GM12878 (cell line): ENCODE results near the gene C17orf114.

Experiments
- ATAC-seq: fragments of 200-7000 bp; cut with Tn5 transposase; 3 replicates; pipeline ENCODE4 v1.9.1; 2020; ENCODE audit warnings: mild to moderate bottlenecking, moderate library complexity
- BruUV-seq: library from RNA; stranded (reverse); fragments of 400-500 nt; replicated peaks from 2 replicates; lab custom pipeline; 2021; lab: Mats Ljungman, UMichigan
- CTCF ChIA-PET: fragments of 300-600 bp; sonication (Branson Sonifier 250); formaldehyde crosslinking; extraction: SDS; loops from one replicate; lab custom pipeline; 2021; ENCODE audit warnings: inconsistent platforms; lab: Yijun Ruan, JAX
- POLR2A ChIA-PET: fragments of 350-600 bp; formaldehyde crosslinking; extraction: SDS; loops from one replicate; lab custom pipeline; 2021; ENCODE audit warnings: inconsistent platforms; lab: Charles Lee
- RAD21 ChIA-PET: fragments of 300-600 bp; sonication (Branson Sonifier 250); formaldehyde crosslinking; loops from one replicate; lab custom pipeline; 2023; ENCODE audit warnings: antibody characterized with exemption; ENCODE audit not compliant: unreplicated experiment; lab: Charles Lee
- SMC1A ChIA-PET: fragments of 300-600 bp; sonication (Branson Sonifier 250); formaldehyde crosslinking; loops from one replicate; lab custom pipeline; 2023; ENCODE audit not compliant: unreplicated experiment, uncharacterized antibody; lab: Charles Lee
- DNase-seq: peaks from one replicate; pipeline ENCODE4 v3.0.0-alpha.2; 2011; ENCODE audit warnings: low read depth, low spot score
- FAIRE-seq: peaks from 3 replicates; lab custom pipeline; 2011; peaks lifted over from hg19 to GRCh38; lab: Jason Lieb, UNC
- H2AFZ ChIP-seq: 2 replicates; pipeline ENCODE4 v1.6.0; 2011; ENCODE audit warnings: low read depth, low read length, control low read depth; ENCODE audit not compliant: control insufficient read depth
- H3K27ac ChIP-seq: 2 replicates; pipeline ENCODE4 v1.5.1; 2011; ENCODE audit warnings: control low read depth; ENCODE audit not compliant: control insufficient read depth, insufficient read depth
- H3K27me3 ChIP-seq, 2 experiments: replicated peaks in 1 of 2; 2 replicates each; pipeline versions ENCODE4 v1.6.0 to v1.6.1; 2011; ENCODE audit warnings: low read length in 1 of 2; ENCODE audit not compliant: control insufficient read depth in 2 of 2, insufficient read depth in 2 of 2
- H3K36me3 ChIP-seq, 2 experiments: 2 replicates each; pipeline ENCODE4 v1.5.1; 2011; ENCODE audit warnings: low read length in 1 of 2; ENCODE audit not compliant: control insufficient read depth in 2 of 2, insufficient read depth in 2 of 2
- H3K4me1 ChIP-seq: 2 replicates; pipeline ENCODE4 v1.6.1; 2011; ENCODE audit warnings: mild to moderate bottlenecking, low read length, moderate library complexity, mixed read lengths; ENCODE audit not compliant: control insufficient read depth, insufficient read depth
- H3K4me2 ChIP-seq: 2 replicates; pipeline ENCODE4 v1.6.0; 2011; ENCODE audit warnings: control low read depth; ENCODE audit not compliant: control insufficient read depth, insufficient read depth
- H3K4me3 ChIP-seq: fragments of 200-600 bp; sonication (generic); 2 replicates; pipeline ENCODE4 v1.5.1; 2016
- H3K79me2 ChIP-seq: 2 replicates; pipeline ENCODE4 v1.6.0; 2011; ENCODE audit warnings: low read length; ENCODE audit not compliant: control insufficient read depth, insufficient read depth
- H3K9ac ChIP-seq: 2 replicates; pipeline ENCODE4 v1.8.0; 2011; ENCODE audit warnings: low read length, control low read depth, mixed read lengths; ENCODE audit not compliant: control insufficient read depth, insufficient read depth
- H3K9me3 ChIP-seq: replicated peaks from 3 replicates; pipeline ENCODE4 v1.5.1; 2011; ENCODE audit warnings: mild to moderate bottlenecking, low read length; ENCODE audit not compliant: control insufficient read depth, insufficient read depth
- H4K20me1 ChIP-seq: 2 replicates; pipeline ENCODE4 v1.6.0; 2011; ENCODE audit not compliant: control insufficient read depth, insufficient read depth
- ASH2L ChIP-seq: fragments of 300-600, 200-600 bp; sonication (generic); IDR thresholded peaks from 2 replicates; pipeline ENCODE4 v1.6.1; 2017; ENCODE audit warnings: low read depth, mild to moderate bottlenecking, borderline replicate concordance
- EGR1 ChIP-seq, 2 experiments: IDR thresholded peaks; 1 replicate in 1 of 2; 2 replicates in 1 of 2; pipeline ENCODE4 v1.6.1; 2011 to 2012; ENCODE audit warnings: low read depth in 2 of 2, low read length in 2 of 2, borderline replicate concordance in 1 of 2, mild to moderate bottlenecking in 1 of 2, moderate library complexity in 1 of 2
- EZH2 ChIP-seq: IDR thresholded peaks from 2 replicates; pipeline ENCODE4 v1.6.1; 2012; ENCODE audit warnings: low read depth, mild to moderate bottlenecking, control low read depth, inconsistent platforms, low read length, borderline replicate concordance; ENCODE audit not compliant: control insufficient read depth
- FOXK2 ChIP-seq: fragments of 450-650 bp; IDR thresholded peaks from 2 replicates; pipeline ENCODE4 v1.6.1; 2017; ENCODE audit warnings: mild to moderate bottlenecking, moderate library complexity
- MYB ChIP-seq: fragments of 150-350 bp; IDR thresholded peaks from 2 replicates; pipeline ENCODE4 v1.6.1; 2014; ENCODE audit warnings: mild to moderate bottlenecking, low read depth, low read length, borderline replicate concordance
- NFIC ChIP-seq: IDR thresholded peaks from 2 replicates; pipeline ENCODE4 v1.6.1; 2012; ENCODE audit warnings: low read depth, mild to moderate bottlenecking, inconsistent platforms, low read length, moderate library complexity
- RCOR1 ChIP-seq: conservative IDR thresholded peaks from 2 replicates; pipeline ENCODE4 v1.6.1; 2012; ENCODE audit warnings: low read depth, low read length, improper control_type of control experiment
- RUNX3 ChIP-seq: IDR thresholded peaks from 2 replicates; pipeline ENCODE4 v1.6.1; 2012; ENCODE audit warnings: low read length, inconsistent platforms
- YY1 ChIP-seq: IDR thresholded peaks from 2 replicates; pipeline ENCODE4 v1.6.1; 2011; ENCODE audit warnings: low read depth, mild to moderate bottlenecking, low read length
- ZNF207 ChIP-seq: fragments of 450-650 bp; IDR thresholded peaks from 2 replicates; pipeline ENCODE4 v1.6.1; 2014; ENCODE audit warnings: antibody characterized with exemption, mild to moderate bottlenecking, borderline replicate concordance
- WGBS: methylation state at CpG from one replicate; pipeline ENCODE4 v1.1.6; 2016; ENCODE audit warnings: low lambda C conversion rate; ENCODE audit not compliant: insufficient replicate concordance, insufficient coverage; ENCODE audit errors: missing lambda C conversion rate; 5-methylcytosine and 5-hydroxymethylcytosine counted together
- in situ Hi-C: fragments of 300-500 bp; cut with MboI; formaldehyde crosslinking; loops from 9 replicates; pipeline ENCODE4 v1.14.3; 2018; ENCODE audit warnings: mixed read lengths
- intact Hi-C: fragments of 100-400 bp; cut with micrococcal nuclease; formaldehyde crosslinking; loops from one replicate; pipeline ENCODE4 v1.14.2; 2022; ENCODE audit not compliant: unreplicated experiment
- TF ChIP-seq, protein P1 (sequence below): fragments of 450-650 bp; IDR thresholded peaks from 2 replicates; pipeline ENCODE4 v1.6.1; 2017; ENCODE audit warnings: mild to moderate bottlenecking

The C17orf114 gene

DNA sequence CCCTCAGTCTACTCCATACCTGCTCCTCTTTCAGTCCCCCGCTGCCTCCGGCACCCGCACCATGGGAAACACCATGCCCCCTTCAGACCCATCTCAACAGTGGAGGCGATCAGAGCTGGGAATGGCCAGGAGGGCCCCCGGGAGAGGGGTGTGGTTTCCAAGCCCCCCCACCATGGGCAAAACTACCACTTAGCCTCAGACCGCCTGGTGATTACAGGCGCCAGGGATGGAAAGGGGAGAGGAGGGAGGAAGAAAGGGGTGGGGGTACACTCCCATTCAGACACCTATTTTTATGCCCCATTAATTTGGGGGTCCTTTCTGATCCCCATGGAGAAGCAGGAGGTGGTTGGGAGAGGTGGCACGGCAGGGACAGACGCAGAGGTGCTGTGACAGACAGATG lies at the start of gene C17orf114:
Gene C17orf114 (minus strand): TSS at position 101 of the 400 bp plus-strand sequence.
- ChIA-PET RAD21 (no interaction called here), CTCF (no interaction called here), SMC1A (no interaction called here), POLR2A (no interaction called here)
- no peak for DNase-seq
- H3K9ac ChIP-seq: no peak within 1 kb of the TSS
- H4K20me1 ChIP-seq: no peaks in the 10 kb centered on the region
- peaks cover 16% of the 10 kb centered on the region for H3K4me1 ChIP-seq
- H3K27ac ChIP-seq: no peak within 1 kb of the TSS
- BruUV-seq: no TSS peak
- ATAC-seq: no peak
- in situ Hi-C loops: no loop called here
- WGBS: 71% methylated on average over 9 of the region's 9 CpGs
- no peaks in the 10 kb centered on the region for H3K27me3 ChIP-seq
- no peaks in the 10 kb centered on the region for H3K9me3 ChIP-seq
- peaks cover 2 to 13% of the 10 kb centered on the region in 2 experiments; a peak in 3 of 4 replicates for H3K36me3 ChIP-seq
- no peak within 1 kb of the TSS for H3K4me3 ChIP-seq
- H3K79me2 ChIP-seq: peaks cover under 1% of the 10 kb centered on the region
- H2AFZ ChIP-seq: no peak within 1 kb of the TSS
- no peak for TF ChIP-seq EZH2
- TF ChIP-seq MYB: no peak
- no peak for TF ChIP-seq YY1
- TF ChIP-seq ASH2L: no peak
- no peak for TF ChIP-seq ZNF207
- no peak for TF ChIP-seq RCOR1
- no peak for TF ChIP-seq RUNX3
- no peak for TF ChIP-seq NFIC
- TF ChIP-seq, protein P1, sequence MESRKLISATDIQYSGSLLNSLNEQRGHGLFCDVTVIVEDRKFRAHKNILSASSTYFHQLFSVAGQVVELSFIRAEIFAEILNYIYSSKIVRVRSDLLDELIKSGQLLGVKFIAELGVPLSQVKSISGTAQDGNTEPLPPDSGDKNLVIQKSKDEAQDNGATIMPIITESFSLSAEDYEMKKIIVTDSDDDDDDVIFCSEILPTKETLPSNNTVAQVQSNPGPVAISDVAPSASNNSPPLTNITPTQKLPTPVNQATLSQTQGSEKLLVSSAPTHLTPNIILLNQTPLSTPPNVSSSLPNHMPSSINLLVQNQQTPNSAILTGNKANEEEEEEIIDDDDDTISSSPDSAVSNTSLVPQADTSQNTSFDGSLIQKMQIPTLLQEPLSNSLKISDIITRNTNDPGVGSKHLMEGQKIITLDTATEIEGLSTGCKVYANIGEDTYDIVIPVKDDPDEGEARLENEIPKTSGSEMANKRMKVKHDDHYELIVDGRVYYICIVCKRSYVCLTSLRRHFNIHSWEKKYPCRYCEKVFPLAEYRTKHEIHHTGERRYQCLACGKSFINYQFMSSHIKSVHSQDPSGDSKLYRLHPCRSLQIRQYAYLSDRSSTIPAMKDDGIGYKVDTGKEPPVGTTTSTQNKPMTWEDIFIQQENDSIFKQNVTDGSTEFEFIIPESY: no peak
- TF ChIP-seq EGR1 (IDR thresholded peaks at IDR 0.05; ENCODE audit: borderline replicate concordance in 1 of 2, low read depth in 2 of 2, low read length in 2 of 2): no peak
- TF ChIP-seq FOXK2: no peak
- intact Hi-C loops: no loop called here
- H3K4me2 ChIP-seq: no peak within 1 kb of the TSS
- no peak for FAIRE-seq
